NCI-H748 (cell line): ENCODE measurements around the gene ITPK1.
A peak's percentile ranks its signal among the peaks of the same experiment; 100 is the strongest.

Experiments used
- DNase-seq: peaks from one replicate; lab custom pipeline; 2025; ENCODE audit not compliant: unreplicated experiment; lab: John Stamatoyannopoulos, UW

ITPK1 gene

DNA sequence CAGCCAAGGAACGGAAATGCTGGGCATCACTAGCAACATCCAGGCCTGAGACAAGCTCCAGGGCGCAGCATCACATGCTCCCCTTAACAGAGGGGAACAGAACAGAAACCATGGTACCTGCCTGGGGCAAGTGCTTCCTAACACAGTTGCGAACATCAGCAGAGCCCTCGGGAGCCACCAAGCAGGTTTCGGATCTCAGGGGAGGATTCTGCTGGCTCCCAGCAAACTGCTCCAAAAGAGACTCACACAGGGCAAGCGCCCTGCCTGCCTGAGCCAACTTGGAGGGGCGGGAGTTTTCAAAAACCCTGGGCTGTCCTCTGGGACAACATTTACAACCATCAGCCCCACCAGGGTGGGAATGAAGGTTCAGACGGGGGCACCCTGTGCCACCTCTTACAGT lies 173.1 kb downstream of the ITPK1 start:
- no peak for DNase-seq

- DNase-seq, result no peak
Measured at GRCh38 chr14:92942136-92942535, 173.6 kb downstream of the ITPK1 start.

- no peak for DNase-seq
Measured at GRCh38 chr14:92941531-92941930, 174.2 kb downstream of the ITPK1 start.

GRCh38 chr14:92940543-92940942 lies 175.2 kb downstream of the ITPK1 start:
- no peak for DNase-seq

- DNase-seq, result no peak
Measured at GRCh38 chr14:92939699-92940098, 176.0 kb downstream of the ITPK1 start.

GRCh38 chr14:92938890-92939671 lies 176.6 kb downstream of the ITPK1 start:
- no peak for DNase-seq

GRCh38 chr14:92938235-92938875 lies 177.4 kb downstream of the ITPK1 start:
- DNase-seq, result no peak

- DNase-seq, result peak; percentile 83
Measured at GRCh38 chr14:92937051-92937937, 178.4 kb downstream of the ITPK1 start.

GRCh38 chr14:92936085-92936484 lies 179.6 kb downstream of the ITPK1 start:
- DNase-seq, result no peak

DNA sequence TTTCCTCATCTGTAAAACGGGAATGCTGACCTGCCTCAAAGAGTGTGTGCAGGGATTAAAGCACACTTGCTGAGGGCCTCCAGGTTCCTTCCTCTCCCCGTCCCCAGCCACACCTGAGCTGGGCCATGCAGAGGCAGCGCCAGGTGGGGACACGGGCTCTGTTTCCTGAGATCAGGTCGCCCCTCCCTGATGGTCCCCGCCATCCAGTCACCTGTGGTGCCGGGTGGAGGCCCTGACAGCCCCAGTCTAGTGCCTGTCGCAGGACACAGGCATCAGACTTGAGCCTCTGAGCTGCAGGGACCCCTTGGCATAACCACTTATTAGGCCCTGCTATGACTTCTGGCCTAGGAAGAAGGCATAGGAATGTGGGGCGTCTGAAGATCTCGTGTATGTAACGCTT lies 180.3 kb downstream of the ITPK1 start:
- DNase-seq, result peak; percentile 21

GRCh38 chr14:92934196-92935085 lies 181.3 kb downstream of the ITPK1 start:
- DNase-seq, result no peak

DNA sequence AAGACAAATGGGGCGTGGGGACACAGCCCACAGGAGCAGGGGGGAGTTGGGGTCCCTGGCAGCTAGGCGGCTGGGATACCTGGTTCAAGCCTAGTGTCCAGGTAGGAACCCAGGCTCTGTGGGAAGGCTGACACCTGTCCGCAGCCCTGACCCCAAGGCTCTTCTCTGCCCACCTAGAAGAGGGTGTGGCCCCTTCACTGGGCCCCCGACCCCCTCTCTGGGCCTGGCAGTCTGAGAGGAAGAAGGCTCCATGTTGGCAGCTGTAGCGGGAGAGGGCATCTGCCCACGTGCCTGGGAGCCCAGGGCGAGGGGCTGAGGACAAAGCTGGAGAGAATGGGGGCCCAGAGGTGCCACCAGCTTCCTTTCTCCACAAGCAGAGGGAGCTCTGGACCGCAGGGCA lies 182.2 kb downstream of the ITPK1 start:
- no peak for DNase-seq

DNA sequence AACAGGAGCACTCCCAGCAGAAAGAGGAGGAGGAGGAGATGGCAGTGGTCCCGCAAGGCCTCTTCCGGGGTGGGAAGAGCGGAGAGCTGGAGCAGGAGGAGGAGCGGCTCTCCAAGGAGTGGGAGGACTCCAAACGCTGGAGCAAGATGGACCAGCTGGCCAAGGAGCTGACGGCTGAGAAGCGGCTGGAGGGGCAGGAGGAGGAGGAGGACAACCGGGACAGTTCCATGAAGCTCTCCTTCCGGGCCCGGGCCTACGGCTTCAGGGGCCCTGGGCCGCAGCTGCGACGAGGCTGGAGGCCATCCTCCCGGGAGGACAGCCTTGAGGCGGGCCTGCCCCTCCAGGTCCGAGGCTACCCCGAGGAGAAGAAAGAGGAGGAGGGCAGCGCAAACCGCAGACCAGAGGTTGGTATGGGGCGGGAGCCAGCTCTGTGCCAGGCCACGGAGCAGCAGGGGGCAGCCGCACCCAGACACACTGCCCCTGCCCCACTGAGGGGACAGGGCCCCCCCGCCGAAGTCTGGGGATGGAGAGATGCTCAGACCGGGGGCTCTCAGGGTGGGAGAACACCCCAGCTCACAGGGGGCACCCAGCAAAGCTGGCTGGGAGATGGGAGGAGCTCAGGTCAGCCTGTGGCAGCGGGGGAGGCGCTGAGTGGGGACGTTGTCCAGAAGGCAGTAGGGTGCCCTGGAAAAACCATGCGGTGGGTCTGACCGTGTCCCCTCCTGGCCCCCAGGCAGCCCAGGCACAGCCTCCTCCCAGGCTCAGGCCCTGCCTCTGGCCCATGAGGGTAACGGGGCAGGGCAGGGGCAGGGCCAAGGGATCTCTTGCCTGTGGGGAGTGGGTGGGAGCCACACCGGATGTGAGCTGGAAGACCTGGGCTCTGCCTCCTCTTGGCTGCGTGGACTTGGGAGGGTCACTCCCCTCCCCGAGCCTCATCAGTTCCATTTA lies 183.0 kb downstream of the ITPK1 start:
- DNase-seq, result no peak

DNA sequence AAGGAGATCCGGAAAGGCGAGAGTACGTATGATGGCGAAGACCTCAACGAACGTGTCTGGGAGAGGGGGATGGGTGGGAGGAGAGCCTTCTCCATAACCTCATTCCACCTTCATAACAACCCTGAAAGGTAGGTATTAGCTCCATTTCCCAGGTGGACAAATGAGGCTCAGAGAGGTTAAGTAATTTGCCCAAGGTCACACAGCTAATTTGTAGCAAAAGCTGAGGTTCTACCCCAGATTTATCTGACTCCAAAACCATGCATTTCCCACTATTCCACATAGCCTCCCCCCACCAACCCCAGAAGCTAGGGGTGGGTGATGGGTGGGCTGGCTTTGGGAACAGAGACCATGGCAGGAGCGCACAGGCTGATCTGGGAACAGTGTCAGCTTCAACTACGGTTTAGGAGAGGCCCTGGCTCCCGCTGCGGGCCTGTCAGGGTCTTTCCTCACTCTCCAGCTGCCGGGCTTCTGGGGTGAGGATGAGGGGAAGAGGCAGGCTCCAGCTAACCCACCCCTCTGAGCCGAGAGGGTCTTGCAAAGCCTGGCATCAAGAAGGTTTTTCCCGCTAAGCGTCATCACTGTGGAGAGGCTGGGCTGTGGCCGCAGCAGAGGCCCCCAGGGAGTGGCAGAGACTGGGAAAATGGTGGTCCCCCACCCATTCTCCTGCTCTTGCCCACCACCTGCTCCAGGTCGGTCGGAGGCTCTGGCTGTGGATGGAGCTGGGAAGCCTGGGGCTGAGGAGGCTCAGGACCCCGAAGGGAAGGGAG lies 183.9 kb downstream of the ITPK1 start:
- DNase-seq, result no peak

DNA sequence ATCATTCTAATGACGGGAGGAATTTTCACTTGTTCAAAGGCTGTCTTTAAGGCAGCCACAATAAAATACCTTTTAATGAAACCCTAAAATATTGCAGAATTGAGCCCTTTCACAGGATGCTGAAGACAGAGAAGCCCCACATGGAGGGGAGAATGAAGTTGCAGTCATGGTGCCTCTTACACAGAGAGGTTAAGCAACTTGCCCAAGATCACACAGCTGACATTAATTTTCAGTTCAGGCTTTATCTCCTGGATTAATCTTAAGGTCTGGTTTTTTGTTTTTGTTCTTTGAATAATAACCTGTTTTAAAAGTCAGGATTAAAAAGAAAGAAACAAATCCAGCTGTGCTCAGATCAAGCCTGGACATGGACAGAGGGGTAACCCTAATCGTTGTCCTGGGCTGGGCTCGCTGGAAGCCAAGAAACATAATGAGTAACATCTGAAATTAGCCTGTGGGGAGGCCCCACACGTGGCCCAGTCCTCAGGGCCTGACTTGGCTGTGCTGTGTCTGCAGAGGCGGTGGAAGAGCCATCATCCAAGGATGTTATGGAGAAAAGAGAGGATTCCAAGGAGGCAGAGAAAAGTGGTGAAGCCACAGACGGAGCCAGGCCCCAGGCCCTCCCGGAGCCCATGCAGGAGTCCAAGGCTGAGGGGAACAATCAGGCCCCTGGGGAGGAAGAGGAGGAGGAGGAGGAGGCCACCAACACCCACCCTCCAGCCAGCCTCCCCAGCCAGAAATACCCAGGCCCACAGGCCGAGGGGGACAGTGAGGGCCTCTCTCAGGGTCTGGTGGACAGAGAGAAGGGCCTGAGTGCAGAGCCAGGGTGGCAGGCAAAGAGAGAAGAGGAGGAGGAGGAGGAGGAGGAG lies 184.8 kb downstream of the ITPK1 start:
- DNase-seq, result no peak

- DNase-seq, result no peak
Measured at GRCh38 chr14:92929689-92930608, 185.8 kb downstream of the ITPK1 start.
